GM18909 (cell line): ENCODE results near the gene PPDPF.
"Not testable (repeated sequence)": the region's sequence is repeated elsewhere in the genome, so short reads cannot be mapped to it uniquely, and the experiment has no call there.

Experiments used
- ATAC-seq: cut with Tn5 transposase; IDR thresholded peaks from one replicate; pipeline ENCODE4 v1.9.1; 2021; ENCODE audit warnings: mild to moderate bottlenecking; ENCODE audit not compliant: unreplicated experiment, poor library complexity

Gene PPDPF

DNA sequence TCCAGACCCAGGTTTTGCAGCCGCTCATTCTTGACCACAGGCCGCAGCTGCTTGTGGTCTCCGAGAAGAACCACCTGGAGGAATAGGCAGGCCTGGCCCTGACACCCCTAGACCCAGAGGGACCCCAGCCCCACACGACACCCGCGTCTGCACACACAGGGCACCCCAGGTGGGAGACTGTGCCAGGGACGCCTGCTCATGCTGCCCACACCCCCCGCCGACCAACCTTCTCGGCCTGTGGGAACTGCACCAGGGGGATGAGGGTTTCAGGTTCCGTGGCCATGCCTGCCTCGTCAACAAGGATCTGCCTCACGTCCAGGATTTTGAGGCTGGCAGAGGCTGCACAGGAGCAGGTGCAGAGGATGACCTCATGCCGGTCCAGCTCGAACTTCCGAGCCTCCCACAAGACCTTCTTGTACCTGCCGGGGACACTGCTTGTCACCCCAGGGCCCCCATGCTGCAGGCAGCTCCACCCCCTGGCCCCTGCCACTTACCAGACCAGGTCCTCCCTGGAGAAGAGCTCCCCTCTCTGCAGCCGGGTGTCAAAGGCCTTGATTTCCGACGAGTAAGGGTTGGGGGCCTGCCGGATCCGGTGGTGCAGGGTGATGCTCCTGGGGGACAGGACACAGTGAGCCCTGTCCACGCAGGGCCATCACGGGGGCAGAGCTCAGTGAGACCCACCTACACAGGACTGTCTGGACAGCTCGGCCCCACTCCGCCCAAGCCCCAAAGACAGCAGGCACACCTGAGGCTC is 40.5 kb downstream of the PPDPF start:
- ATAC-seq = no peak

DNA sequence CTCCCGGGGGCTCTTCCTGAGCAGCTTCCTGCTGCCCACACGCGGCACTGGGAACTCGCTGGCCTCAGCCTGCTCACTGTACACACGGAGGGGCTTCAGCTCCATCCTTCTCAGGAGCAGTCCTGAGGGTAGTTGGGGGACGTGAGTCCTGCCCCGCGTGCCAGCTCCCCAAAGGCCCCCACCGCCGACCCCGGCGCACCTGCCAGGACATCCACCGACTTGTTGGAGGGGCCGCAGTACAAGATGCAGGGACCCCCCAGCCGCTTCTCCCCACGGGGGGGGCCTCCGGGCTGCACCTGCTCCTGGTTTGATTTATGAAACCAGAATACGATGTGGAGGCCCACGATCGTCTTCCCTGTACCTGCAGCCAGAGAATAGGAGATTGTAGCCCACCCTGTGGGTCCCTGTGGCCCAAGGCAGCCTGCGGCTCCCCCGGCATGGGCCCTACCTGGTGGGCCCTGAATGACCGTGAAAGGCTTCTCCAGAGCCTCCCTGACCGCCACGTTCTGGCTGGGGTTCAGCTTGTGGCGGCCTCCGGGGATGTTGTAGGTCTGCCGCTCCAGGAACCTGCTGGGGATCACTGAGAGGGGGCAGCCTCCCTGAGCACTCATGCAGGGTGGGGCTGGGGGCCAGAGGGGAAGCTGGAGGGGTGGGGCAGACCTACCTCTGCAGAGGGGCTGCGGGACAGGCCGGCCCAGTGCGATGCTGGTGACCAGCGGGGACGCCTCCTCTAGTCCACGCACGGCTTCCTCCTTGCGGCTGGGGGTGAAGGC is 41.2 kb downstream of the PPDPF start:
- ATAC-seq = no peak

DNA sequence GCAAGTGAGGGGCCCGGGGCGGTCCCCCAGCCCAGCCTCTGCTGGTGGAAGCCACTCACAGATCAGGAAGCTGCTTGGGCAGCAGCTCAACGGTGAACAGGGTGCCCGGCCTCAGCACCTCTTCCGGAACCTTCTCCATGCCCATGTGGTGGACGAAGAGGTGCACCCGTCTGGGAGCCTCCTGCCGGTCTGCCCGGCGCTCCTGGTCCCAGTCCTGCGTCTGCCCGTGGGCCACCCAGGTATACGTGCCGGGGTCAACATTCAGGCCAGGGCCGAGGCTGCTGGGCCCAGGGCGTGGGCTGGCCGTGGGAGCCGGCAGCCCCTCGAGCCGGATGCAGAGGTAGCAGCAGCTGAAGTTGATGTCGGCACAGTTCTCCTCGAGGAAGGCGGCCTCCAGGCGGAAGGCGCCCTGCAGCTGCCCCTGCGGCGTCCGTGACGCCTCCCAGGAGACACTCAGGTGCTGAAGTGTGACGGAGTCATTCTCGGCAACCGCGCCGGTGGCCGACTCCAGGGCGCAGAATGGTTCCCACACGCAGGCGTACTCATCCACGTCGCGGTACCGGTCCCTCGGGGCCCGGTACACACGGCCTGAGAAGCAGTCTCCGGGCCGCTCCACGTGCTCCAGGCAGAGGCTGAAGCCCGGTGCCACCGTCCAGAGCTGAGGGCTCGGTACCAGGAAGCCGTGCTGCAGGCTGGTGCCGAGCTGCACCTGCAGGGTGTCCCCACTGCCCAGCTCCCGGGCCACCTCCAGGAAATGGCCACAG is 42.1 kb downstream of the PPDPF start:
- no peak for ATAC-seq

DNA sequence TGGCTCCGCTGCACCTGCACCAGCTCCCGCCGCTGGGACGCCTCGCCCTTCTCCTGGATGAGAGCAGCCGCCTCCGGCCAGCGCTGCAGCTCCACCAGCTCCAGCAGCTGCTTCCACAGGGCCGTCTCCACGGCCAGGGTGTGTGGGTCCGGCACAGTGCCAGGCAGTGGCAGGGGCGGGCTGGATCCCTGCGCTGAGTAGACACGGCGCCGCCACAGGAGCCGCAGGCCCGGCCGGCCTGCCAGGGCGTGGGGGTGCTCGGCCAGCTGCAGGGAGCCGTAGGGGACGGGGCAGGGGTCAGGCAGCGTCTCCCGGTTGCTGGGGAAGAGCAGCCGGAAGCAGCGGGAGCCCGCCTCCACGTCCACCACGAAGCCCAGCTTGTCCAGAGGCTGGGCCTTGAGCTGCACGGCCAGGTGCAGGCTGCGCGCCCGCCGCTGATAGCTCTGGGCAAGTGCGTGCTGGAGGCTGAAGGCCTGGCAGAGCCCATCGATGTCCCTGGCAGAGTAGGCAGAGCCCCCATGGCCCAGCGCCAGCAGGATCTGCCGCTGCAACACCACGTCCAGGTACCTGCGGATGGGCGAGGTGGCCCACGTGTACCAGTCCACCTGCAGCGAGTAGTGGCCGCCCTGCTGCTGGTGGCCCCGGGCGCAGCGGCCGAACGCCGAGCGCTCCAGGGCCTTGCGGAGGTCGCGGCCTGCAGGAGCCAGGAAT is 42.8 kb downstream of the PPDPF start:
- no peak for ATAC-seq

DNA sequence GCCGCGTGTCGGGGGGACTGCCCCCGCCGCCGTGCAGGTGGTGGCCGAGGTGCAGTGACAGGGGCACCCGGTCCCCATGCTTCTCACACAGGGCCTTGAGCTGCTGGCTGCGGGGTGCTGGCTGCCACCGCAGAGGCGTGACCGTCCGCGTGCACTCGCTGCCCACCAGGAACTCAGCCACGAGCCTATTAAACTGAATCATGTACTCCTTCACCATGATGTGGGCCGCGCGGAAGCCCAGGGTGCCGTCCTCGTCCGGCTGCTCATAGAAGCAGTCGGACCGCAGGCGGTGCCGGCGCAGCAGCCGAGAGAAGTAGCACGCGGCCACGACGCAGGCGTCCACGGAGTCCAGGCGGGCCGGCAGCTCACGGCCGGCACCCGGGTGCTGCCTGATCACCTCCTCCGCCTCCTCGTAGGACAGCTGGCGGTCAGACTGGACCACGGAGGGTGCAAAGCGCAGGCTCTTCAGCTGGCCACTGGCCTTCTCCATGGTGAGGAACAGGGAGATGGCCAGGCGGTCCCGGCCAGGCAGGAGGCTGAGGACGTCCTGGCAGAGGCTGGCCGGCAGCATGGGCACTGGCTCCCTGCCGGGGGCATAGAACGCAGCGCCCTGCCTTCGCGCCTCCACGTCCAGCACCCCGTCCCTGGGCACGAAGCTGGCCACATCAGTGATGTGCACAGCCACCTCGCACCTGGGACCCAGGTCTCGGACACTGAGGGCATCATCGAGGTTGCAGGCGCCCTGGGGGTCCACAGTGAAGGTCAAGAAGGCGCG is 43.7 kb downstream of the PPDPF start:
- no peak for ATAC-seq

DNA sequence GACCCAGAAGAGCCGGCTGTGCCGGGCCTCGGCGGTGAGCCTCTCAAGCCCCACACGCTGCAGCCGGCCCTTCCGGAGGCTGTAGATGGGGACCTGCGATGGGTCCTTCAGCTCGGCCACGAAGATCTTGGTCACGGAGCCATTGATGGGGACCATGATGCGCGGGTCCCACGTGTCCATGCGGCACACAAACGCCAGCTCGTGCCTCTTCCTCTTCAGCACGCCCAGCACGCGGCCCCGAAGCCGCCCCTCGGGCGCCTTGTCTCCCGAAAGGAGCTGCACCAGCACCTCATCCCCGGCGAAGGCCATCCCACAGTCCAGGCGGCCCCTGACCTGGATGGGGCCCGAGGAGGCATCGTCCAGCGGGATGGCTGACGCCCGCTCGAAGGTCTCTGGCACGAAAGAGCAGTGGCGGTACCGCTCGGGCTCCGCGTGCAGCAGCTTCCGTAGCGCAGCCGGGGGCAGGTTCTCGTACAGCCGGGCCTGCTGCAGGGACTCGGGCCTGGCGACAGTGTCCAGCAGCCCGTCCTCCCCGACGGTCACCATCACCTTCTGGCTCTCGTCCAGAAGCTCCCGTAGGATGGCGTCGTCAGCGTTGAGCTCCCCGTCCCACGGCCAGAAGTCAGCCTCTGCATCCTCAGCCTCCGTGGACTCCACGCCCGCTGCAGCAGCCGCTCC is 44.6 kb downstream of the PPDPF start:
- no peak for ATAC-seq

DNA sequence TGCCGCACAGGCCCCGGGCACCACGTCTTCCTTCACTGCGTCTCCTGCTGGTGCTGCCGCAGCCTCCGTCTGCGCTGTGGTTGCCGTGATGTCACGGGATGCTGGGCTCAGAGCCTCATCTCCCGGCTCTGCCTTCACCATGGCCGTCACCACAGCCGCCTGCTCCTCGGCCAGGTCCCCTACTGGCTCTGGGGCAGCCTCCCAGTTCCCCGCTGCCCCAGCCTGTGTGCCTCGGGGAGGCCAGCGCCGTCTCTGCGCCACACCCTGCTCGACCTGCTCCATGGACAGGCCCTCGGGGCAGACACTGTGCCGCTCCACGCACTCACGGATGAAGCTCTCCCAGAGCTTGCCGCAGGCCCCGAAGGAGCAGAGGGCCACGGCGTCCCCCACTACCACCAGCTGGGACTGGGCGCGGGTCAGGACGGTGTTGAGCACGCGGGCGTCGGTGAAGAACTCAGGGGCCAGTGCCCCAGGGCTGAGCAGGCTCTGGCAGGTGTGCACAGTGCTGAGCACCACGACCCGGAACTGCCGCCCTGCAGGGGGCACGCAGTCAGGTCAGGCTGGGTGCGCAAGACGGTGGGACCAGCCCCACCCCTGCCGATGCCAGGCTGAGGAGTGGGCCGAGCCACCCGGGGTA is 45.3 kb downstream of the PPDPF start:
- ATAC-seq = no peak

DNA sequence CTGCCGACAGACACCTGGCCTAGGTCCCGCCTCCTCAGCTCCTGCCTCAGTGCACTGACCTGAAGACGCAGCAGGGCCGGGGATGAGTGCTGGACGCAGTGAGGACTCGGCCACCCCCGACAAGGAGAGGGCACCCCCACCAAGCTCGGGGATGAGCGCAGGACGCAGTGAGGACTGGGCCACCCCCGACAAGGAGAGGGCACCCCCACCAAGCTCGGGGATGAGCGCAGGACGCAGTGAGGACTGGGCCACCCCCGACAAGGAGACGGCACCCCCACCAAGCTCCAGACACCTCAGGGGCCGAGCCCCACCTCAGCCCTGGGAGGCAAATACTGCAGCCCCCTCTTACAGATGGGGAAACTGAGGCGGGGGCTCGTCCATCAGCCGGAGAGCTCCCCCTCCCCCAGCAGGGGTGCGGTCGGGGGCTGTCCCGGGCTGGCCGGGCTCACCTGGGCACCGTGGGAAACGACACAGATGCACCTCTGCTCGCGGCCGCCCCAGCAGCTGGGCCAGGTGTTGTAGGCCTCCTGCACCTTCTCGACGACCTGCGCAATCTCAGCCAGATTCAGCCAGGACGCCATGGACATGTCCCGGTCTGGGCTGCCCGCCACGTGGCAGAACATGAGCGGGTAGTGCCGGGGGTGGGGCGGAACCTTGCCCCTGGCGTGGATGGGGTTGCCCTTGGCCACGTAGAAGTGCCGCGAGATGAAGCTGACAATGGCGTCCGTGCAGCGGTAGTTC is 46.0 kb downstream of the PPDPF start:
- no peak for ATAC-seq

DNA sequence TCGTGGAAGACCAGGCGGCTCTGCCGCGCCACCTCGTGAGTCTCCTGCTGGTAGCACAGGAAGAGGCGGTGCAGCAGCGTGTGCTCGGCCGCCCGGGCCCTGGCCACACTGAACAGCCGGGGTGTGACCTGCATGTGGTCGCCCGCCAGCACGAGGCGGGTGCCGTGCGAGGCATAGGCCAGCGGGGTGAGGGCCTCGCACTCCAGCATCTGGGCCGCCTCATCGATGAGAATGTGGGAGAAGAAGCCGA is 46.5 kb downstream of the PPDPF start:
- ATAC-seq = no peak

DNA sequence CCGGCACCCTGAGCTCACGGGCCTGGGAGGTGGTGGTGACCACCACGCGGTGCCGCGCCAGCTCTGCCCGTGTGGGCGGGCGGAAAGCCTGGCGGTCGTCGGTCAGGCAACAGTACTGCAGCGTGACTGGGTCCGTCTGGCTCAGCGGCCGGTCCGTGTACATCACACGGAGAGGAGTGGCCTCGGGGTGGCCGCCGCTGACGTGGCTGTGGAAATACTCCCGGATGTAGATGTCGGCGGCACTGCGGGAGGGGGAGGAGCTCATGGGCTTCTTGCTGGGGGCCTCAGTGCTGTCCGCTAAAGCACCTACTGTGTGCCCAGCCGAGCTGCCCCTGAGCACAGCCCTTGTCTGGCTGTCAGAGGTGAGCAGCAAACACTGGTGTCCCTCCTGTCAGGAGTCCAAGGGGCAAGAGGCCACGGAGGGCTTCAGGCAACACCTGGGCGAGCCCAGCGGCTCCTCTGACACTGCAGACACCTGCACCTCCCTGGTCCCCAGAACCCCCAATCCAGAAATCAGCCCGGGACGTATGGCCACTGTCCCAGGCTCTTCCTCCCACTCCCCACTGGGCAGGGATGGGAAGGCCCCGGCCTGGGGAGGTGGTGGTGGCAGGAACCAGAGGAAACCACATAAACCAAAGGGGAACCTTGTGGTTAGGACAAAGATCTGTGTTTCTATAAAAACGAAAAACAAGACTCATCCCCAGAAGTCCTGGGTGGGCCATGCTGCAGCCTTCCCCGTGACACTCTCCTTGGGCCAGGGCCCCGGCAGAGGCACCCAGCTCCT is 47.0 kb downstream of the PPDPF start:
- peak; percentile 69 for ATAC-seq

DNA sequence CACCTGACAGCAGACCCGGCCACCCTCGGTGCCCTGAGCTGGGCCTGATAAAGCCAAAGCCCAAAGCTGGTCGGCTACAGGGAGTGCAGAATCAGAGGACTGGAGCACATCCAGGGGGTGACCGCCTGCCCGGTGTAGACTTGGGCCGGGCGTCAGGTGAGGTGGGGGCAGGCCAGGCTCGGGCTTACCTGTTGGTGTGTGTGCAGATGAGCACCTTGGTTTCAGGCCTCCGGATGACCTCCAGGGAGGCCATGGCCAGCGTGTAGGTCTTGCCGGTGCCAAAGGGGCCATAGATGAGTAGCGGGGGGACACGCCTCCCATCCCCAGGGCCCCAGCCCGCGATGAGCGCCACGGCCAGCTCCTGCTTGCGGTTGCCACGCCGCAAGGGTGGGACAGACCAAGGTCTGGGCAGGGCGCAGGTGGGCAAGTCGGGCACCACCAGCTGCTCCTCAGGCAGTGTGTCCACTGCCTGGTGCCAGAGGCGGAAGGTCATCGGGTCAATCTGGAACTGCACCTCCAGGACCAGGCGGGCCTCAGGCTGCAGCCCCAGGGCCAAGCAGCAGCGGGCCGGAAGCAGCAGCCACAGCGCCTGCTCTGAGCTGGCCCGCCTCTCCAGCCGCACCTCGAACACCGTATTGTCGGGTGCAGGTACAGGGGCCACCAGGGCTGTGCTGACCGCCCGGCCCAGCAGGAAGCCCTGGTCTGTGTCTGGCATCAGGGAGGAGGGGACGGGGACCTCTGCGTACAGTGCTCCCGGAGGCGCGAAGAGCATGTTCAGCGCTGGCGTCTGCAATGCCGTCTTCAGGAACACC is 47.8 kb downstream of the PPDPF start:
- peak; percentile 15 for ATAC-seq

DNA sequence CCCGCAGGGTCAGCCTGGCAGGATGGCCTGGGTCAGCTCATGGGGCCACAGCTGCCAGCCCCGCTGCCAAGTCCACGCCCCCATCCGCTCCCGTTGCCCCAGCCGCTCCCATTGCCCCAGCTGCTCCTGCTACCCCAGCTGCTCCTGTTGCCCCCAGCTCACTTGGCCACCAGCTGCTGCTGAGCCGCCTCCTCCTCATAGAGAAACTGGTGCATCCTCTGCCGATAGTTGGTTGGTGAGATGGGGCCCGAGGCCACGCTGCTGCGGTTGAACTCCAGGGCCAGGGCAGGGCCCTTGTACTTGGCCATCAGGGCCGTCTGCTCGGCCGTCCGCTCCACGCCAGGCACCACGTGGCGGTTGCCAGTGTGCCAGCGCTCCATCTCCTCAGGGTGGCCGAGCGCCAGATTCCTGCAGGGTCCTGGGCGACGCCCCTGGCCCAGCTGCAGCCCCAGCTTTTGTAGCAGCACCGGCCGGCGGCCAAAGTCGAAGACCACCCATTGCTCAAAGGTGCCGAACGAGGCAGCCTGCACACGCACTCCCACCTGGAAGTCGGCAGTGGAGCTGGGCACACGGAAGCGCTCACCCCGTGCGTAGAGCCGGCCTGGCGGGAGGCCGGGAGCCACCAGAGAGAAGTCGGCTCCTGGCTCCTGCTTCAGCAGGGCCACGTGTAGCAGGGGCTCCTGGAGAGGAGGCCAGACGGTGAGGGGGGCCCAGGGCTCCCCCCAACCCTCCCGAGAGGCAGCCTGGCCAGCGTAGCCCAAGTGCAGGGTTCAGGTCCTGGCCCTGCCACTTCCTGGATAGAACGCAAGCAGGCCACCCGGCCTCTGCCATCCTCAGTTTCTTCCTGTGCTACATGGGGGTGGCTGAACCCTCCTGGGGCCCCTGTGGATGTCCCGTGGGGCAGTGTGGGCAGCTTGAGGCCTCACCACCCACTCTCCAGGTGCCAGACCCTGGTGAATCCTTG is 48.7 kb downstream of the PPDPF start:
- ATAC-seq = no peak

DNA sequence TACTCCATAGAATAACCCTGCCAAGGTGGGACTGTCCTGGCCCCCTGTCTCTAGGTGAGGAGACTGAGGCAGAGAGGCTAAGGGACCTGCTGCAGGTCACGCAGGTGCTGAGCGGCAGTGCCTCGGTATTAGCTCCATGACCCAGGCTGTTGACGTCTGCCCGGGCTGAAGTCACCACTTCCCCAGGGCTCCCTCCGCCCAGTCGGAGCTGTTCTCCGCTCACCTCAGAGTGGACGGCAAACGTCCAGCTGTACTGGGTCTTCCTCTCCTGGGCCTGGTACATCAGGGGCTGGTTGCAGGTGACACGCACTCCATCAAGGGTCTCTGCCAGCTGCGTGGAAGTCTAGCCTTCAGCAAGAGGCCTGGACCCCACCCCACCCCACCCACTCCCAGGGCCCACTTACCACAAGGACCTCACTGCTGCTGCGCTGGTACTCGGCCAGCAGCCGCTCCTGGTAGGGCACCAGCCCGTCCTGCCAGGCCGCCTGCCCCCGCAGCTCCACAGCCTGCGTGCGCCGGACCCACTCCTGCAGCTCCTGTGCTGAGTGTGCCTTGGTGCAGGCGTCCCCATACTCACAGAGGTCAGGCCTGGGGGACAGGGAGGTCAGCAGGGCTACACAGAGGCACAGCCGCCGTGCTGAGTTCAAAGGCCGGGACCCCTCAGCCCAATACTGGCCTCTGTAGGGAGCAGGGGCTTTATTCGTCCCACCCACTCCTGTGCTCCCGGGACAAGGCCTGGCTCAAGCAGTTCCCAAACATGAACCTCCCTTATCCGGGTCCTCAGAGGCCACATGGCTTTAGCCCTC is 49.9 kb downstream of the PPDPF start:
- no peak for ATAC-seq

DNA sequence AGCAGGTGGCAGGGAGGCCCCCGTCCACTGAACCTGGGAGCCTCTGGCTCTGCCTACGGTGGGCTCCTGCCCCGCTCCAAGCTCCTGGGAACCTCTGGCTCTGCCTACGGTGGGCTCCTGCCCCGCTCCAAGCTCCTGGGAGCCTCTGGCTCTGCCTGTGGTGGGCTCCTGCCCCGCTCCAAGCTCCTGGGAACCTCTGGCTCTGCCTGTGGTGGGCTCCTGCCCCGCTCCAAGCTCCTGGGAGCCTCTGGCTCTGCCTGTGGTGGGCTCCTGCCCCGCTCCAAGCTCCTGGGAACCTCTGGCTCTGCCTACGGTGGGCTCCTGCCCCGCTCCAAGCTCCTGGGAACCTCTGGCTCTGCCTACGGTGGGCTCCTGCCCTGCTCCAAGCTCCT is 50.5 kb downstream of the PPDPF start:
- not testable (repeated sequence) for ATAC-seq
